HL-60/S4 (cell line): ENCODE results near the gene SH2B3.
"Not testable (repeated sequence)": the region's sequence is repeated elsewhere in the genome, so short reads cannot be mapped to it uniquely, and the experiment has no call there.

Experiments
- in situ Hi-C: fragments of 300-500 bp; cut with MboI; formaldehyde crosslinking; loops from 2 replicates; pipeline ENCODE4 v1.14.3; 2022; ENCODE audit warnings: low sequenced_read_pairs

The SH2B3 gene

DNA sequence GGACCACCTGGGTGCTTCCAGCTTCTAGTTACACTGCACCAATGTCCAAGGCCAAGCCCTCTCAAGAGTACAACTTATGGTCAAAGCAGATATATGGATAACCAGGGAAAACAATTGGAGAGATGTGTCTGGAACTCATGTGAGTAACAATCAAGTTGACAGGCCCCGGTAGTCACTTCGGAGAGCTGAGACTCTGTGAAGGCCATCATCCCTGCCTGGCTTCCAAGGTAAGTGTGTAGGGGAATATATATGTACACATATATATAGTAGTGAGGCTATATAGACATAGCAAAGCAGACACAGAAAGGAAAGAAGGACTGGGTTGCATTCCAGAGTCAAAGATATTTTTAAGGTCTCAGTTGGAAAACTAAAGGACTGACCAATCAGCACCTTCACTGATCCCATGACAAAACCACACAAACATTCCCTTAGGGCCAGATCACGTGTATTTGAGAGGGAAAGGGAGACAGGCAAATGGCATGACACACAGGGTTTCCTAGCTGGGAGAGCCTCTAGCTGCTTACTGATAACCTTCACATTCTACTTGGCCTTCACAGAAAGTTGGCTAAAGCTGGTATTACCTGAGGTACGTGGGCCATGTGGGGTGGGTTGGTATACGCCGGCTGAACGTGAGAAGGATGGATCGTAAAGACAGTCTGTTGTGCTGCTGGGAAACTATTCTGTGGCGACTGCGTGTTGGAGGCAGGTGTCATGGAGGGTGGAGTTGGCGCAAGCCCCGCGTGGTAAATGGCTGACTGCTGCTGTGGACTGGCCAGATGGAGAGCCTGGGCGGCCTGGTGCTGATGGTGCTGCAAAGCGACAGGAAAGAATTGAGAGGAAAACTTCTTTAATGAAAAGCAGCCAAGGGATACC, 50.0 kb downstream of the SH2B3 start:
- in situ Hi-C loops: no loop called here

- in situ Hi-C loops: no loop called here
Measured at GRCh38 chr12:111457071-111457470, 51.3 kb downstream of the SH2B3 start.

GRCh38 chr12:111457577-111457976, 51.9 kb downstream of the SH2B3 start:
- in situ Hi-C loops: no loop called here

- in situ Hi-C loops: no loop called here
Measured at GRCh38 chr12:111458546-111459172, 52.9 kb downstream of the SH2B3 start.

DNA sequence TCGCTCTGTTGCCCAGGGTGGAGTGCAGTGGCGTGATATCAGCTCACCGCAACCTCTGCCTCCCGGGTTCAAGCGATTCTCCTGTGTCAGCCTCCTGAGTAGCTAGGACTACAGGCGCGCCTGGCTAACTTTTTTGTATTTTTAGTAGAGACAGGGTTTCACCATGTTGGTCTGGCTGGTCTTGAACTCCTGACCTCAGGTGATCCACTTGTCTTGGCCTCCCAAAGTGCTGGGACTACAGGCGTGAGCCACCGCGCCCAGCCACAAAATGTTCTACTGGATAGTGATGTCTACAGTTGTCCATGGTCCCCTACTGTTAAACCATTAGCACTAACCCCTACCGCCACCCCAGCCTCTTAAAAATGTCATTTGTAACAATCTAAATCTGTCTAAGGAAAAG, 54.4 kb downstream of the SH2B3 start:
- in situ Hi-C loops: not testable (repeated sequence)

DNA sequence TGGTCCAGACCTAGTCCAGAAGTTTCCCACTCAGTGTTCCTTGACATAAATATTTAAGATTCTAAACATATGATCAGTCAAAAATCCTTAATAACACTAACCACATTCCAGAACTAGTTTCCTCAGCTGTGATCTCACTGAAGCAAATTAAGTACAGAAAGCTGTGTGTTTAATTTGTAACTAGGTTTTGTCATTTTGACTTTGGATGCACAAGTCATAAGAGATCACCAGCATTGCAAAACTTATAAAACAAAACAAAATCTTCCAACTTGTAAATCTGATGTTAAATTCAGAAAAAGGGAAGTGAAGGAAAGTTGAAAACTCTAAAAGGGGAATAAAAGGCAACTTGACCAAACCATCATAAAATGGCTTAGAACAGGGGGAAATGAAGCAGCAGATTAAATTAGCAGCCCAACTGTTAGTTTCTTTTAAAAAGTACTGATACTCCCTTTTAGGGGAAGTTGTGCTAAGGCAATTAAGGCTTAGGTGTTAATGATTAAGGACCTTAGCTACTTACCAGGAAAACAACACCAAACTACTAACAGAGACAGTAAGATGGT, 56.6 kb downstream of the SH2B3 start:
- in situ Hi-C loops: no loop called here

DNA sequence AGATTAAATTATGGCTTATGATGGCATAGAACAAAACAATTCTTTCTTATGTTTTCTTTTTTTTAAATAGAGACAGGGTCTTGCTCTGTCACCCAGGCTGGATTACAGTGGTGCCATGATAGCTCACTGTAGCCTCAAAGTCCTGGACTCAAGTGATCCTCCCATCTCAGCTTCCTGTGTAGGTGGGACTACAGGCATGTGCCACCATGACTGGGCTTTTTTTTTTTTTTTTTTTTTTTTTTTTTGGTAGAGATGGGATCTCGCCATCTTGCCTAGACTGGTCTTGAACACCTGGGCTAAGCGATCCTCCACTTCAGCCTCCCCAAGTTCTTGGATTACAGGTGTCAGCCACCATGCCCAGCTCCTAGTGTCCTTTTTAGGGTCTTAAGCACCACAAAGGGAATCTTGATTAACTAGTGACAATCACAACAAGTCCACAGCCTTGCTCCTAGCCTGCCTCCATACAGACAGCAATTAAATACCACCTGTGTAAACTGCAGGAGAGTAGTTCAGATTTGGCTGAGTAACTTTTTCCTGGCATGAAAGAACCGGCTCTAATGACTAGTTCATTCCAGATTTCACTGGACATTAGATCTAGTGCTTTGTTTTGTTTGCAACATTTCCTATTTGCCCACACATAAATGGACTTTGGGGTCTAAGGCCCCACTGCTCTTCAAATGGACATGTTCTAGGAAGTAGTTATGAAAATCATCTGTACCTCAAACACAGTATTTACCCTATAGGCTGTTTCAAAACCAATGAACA, 61.6 kb downstream of the SH2B3 start:
- in situ Hi-C loops: no loop called here

DNA sequence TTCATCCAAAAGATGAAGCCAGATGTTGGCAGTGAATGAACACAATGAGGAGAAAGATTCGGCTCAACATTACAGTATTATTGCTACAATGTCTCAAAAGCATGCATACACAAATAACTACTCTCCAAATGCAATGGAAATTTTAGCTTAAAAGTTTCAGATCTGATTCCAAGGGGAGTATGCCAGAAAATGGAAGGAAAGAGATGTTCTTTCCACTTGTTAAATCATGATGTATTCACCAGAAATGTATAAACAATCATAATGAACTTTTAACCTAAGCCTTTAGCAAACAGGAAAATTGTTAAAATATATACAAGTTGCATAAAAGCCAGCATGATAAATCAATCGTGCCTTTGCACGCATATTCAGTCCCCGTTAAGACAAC, 62.1 kb downstream of the SH2B3 start:
- in situ Hi-C loops: no loop called here

- in situ Hi-C loops: no loop called here
Measured at GRCh38 chr12:111469401-111469800, 63.7 kb downstream of the SH2B3 start.

DNA sequence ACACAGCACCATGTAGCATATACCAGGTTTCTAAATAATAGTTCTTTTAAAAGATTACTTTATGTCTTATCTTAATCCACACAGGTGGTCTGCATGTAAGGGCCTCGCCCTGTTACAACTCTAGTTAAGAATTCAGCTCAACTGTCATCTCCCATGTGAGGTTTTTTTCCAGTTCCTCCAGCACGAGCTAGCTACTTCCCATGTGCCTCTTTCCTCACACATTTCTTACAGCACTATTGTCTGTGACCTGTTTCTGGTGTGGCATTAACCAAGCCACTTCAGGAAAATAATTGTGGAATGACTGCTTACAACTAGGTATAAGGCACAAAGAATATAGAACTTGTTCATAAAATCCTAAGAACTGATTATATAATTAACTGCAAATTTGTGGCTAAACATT, 65.5 kb downstream of the SH2B3 start:
- in situ Hi-C loops: no loop called here

GRCh38 chr12:111482462-111482861, 76.7 kb downstream of the SH2B3 start:
- in situ Hi-C loops: no loop called here

DNA sequence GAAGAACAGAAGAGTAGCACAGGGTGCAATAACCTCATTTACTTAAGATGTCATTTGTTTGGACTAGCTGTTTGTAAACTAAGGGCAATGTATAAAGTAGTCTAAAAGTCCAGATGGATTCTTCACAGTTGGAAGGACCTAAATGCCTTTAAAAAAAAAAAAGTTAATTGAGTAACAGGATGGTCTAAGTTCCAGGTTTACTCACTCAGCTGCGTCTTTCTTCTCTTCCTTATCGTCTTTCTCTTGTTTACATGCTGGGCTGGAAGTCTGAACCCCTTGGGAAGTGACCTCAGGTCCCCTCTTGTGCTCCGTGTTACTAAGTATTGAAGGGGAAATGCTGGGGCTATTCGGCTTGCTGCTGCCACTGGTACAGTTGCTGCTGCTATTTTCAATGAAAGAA, 82.5 kb downstream of the SH2B3 start:
- in situ Hi-C loops: no loop called here

DNA sequence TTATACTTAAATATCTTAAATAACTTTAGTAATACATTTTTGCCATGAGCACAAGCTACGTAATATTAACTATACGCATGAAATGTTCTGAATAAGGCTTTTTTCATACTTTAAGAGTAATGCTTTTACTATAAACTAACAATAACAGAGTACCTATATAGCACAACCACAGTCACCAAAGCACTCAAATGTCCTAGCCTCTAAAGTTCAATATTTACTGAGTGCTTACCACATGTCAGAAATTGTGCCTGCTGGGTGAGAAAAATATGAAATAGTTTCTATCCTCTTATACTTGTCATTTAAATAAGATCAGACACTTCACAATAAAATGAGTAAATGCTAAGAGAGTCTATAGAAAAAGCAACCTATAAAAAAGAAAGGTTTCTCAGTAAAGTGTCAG, 83.1 kb downstream of the SH2B3 start:
- in situ Hi-C loops: no loop called here

GRCh38 chr12:111492979-111493378, 87.3 kb downstream of the SH2B3 start:
- in situ Hi-C loops: not testable (repeated sequence)

DNA sequence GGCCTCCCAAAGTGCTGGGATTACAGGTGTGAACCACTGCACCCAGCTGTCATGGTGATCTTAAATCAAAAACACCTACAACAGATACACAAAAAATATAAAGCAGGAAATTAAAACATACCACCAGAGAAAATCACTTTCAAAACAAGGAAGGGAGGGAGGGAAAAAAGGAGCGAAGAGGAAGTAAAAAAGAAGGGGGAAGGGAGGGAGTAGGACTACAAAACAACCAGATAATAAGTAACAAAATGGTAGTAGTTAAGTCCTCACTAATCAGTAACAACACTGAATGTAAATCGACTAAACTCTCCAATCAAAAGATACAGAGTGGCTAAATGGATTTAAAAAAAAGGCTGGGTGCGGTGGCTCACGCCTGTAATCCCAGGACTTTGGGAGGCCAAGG, 89.0 kb downstream of the SH2B3 start:
- in situ Hi-C loops: no loop called here
